ENCODE data around the gene RPP30.

DNA sequence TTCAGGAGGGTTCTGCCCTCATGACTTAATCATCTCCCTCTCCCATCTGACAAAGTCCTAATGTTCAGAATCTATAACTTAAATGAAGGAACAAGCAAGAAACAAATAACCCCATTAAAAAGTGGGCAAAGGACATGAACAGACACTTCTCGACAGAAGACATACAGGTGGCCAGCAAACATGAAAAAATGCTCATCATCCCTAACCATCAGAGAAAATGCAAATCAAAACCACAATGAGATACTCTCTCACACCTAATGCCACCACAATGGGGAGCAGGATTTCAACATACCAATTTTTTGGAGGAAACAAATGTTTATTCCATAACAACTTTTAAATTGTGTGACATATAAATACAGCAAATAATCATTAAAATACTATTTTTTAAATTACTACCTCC, 11.0 kb upstream of the RPP30 start:
- no peak for TF ChIP-seq HOXA7 (CRISPR knock-in tag; IDR thresholded peaks at IDR 0.05)
- TF ChIP-seq ZBTB1 (CRISPR knock-in tag; IDR thresholded peaks at IDR 0.05; ENCODE audit: borderline replicate concordance): no peak
- no peak for TF ChIP-seq ATF7 (IDR thresholded peaks at IDR 0.05)
- TF ChIP-seq ATF7 (CRISPR knock-in tag; IDR thresholded peaks at IDR 0.05): no peak
- no peak for TF ChIP-seq FOXP4 (CRISPR knock-in tag; IDR thresholded peaks at IDR 0.05)
- TF ChIP-seq, protein P1, sequence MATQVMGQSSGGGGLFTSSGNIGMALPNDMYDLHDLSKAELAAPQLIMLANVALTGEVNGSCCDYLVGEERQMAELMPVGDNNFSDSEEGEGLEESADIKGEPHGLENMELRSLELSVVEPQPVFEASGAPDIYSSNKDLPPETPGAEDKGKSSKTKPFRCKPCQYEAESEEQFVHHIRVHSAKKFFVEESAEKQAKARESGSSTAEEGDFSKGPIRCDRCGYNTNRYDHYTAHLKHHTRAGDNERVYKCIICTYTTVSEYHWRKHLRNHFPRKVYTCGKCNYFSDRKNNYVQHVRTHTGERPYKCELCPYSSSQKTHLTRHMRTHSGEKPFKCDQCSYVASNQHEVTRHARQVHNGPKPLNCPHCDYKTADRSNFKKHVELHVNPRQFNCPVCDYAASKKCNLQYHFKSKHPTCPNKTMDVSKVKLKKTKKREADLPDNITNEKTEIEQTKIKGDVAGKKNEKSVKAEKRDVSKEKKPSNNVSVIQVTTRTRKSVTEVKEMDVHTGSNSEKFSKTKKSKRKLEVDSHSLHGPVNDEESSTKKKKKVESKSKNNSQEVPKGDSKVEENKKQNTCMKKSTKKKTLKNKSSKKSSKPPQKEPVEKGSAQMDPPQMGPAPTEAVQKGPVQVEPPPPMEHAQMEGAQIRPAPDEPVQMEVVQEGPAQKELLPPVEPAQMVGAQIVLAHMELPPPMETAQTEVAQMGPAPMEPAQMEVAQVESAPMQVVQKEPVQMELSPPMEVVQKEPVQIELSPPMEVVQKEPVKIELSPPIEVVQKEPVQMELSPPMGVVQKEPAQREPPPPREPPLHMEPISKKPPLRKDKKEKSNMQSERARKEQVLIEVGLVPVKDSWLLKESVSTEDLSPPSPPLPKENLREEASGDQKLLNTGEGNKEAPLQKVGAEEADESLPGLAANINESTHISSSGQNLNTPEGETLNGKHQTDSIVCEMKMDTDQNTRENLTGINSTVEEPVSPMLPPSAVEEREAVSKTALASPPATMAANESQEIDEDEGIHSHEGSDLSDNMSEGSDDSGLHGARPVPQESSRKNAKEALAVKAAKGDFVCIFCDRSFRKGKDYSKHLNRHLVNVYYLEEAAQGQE (IDR thresholded peaks at IDR 0.05; ENCODE audit: borderline replicate concordance in 1 of 2, low read depth in 1 of 2, low read length in 2 of 2): no peak
- no peak for TF ChIP-seq NR2F1 (CRISPR knock-in tag; IDR thresholded peaks at IDR 0.05)
- TF ChIP-seq KDM1A (CRISPR knock-in tag; IDR thresholded peaks at IDR 0.05): no peak
- TF ChIP-seq SMC3 (IDR thresholded peaks at IDR 0.05; ENCODE audit: low read length): no peak
- TF ChIP-seq ZNF562 (CRISPR knock-in tag; IDR thresholded peaks at IDR 0.05; ENCODE audit: borderline replicate concordance): no peak
- TF ChIP-seq IKZF1 (IDR thresholded peaks at IDR 0.05): no peak
- TF ChIP-seq CTCF (CRISPR knock-in tag; IDR thresholded peaks at IDR 0.05): no peak

Measured in HepG2 (cell line).